Stimulated activated CD4-positive, alpha-beta T cell treated with anti-CD3 and anti-CD28 coated beads, Interleukin-4, amount 100 ng/mL, for 4 hours (primary cell): ENCODE results near the gene CHD2.

Experiments
- DNase-seq, 2 experiments: peaks; one replicate each; pipeline ENCODE4 v3.0.0-alpha.2; 2020

CHD2 gene

GRCh38 chr15:93072411-93073394 lies 172.6 kb downstream of the CHD2 start:
- DNase-seq: no peak

DNA sequence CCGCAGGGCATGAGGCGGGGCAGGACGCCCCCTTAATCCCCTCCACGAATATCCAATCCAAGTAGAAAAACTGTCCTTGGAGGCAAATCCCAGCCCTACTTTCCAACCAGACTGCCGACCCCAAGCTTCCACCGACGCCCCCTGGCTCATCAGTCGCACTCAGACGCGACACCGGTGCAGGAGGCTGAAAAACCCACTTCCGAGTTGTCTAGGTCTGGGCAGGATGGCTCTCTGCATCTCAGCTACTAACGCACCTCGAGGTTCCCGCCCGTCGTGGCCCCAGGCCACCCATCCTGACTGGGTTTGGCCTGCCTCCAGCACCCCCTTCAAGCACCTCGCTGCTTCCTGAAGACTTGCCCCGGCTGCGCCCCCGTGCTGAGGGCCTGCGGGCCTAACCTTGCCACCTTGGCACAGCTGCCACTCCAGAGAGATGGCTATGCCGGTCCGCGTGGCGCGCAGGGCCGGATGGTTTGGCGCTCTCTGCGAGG lies 173.4 kb downstream of the CHD2 start:
- no peak for DNase-seq

DNA sequence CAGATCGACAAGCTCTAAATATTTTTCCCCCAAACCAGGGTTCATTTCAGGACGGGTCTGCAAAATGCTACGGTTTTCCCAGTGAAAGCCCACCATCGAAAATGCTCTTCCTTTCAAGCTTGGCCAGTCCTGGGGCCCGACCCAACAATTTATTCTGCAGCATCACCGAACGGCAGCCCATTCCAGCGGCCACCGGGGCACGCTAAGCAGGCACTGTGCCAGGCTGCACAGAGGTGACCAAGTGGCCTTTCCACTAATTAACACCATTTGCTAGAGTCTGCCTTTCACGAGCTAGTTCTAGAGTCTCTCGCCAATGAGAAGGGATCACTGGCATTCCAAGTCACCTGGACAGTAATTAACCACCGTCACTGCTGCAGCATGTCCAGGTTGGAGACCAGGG lies 174.5 kb downstream of the CHD2 start:
- DNase-seq: no peak

DNA sequence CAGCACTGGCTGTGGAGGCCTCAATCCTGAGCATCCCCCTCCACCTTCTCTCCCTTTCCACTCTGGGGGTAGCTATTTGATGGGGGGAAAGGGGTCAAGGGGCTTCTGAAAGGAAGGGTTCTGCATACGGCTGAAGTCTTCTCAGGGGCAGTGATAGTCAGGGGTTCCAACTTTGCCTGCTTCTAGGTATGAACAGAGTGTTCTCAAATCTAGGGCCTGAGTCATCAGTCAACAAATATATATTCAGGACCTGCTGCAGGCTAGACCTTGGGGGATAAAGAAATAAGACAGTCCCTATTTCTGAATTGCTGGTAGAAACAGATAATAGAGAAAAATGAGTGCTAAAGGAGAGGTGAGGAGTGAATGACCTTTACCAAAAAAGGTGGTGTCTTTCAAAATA lies 176.1 kb downstream of the CHD2 start:
- DNase-seq: no peak

DNA sequence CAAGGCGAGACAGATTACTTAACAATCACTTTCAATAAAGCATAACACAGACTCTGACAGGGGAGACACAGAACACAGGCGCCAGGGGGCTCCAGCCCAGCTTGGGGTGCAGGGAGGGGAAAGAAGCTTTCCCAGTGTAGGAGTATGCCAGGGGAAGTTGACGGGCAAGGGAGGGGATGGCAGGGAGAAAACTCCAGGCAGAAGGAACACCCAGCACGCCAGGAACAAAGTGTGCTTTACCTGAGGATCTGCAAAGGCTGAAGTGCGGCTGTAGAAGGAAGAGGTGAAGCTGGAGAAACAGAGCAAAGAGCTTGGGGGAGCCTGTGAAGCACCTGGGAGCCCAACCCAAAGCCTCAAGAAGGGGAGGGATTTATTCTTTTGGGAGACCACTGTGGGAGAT lies 176.8 kb downstream of the CHD2 start:
- no peak for DNase-seq
